NCI-H146 treated with DMSO at 0.1 percent for 48 hours (cell line): ENCODE results near the gene HNRNPL.
"Not testable (repeated sequence)": the region's sequence is repeated elsewhere in the genome, so short reads cannot be mapped to it uniquely, and the experiment has no call there.

Experiments used
- DNase-seq: peaks from one replicate; lab custom pipeline; 2025; ENCODE audit not compliant: unreplicated experiment; lab: John Stamatoyannopoulos, UW

Gene HNRNPL

GRCh38 chr19:38869836-38870607 is 20.2 kb upstream of the HNRNPL start:
- no peak for DNase-seq

- no peak for DNase-seq
Measured at GRCh38 chr19:38869160-38869835, 19.5 kb upstream of the HNRNPL start.

GRCh38 chr19:38868551-38868950 is 18.8 kb upstream of the HNRNPL start:
- DNase-seq, result no peak

- no peak for DNase-seq
Measured at GRCh38 chr19:38867171-38867780, 17.5 kb upstream of the HNRNPL start.

- peak; percentile 86 for DNase-seq
Measured at GRCh38 chr19:38862321-38863059, 12.7 kb upstream of the HNRNPL start.

- no peak for DNase-seq
Measured at GRCh38 chr19:38861368-38861767, 11.6 kb upstream of the HNRNPL start.

- not testable (repeated sequence) for DNase-seq
Measured at GRCh38 chr19:38859631-38860204, 9.9 kb upstream of the HNRNPL start.

- DNase-seq, result no peak
Measured at GRCh38 chr19:38856813-38857212, 7.0 kb upstream of the HNRNPL start.

DNA sequence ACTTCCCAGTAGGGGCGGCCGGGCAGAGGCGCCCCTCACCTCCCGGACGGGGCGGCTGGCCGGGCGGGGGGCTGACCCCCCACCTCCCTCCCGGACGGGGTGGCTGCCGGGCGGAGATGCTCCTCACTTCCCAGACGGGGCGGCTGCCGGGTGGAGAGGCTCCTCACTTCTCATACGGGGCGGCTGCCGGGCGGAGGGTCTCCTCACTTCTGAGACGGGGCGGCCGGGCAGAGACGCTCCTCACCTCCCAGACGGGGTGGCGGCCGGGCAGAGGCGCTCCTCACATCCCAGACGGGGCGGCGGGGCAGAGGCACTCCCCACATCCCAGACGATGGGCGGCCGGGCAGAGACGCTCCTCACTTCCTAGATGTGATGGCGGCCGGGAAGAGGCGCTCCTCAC is 6.0 kb upstream of the HNRNPL start:
- DNase-seq, result not testable (repeated sequence)

- DNase-seq, result not testable (repeated sequence)
Measured at GRCh38 chr19:38854961-38855360, 5.2 kb upstream of the HNRNPL start.

DNA sequence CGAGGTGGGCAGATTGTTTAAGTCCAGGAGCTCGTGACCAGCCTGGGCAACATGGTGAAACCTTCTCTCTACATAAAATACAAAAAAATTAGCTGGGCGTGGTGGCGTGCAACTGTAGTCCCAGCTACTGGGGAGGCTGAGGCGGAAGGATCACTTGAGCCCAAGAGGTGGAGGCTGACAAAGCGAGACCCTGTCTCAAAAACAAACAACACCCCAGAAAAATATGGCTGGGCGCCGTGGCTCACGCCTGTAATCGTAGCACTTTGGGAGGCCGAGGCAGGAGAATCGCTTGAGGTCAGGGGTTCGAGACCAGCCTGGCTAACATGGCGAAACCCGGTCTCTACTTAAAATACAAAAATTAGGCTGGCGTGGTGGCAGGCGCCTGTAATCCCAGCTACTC is 3.4 kb upstream of the HNRNPL start:
- no peak for DNase-seq

GRCh38 chr19:38852231-38853044 is 2.7 kb upstream of the HNRNPL start:
- DNase-seq, result no peak

- peak; percentile 77 for DNase-seq
Measured at GRCh38 chr19:38851622-38852230, 1.9 kb upstream of the HNRNPL start.

DNA sequence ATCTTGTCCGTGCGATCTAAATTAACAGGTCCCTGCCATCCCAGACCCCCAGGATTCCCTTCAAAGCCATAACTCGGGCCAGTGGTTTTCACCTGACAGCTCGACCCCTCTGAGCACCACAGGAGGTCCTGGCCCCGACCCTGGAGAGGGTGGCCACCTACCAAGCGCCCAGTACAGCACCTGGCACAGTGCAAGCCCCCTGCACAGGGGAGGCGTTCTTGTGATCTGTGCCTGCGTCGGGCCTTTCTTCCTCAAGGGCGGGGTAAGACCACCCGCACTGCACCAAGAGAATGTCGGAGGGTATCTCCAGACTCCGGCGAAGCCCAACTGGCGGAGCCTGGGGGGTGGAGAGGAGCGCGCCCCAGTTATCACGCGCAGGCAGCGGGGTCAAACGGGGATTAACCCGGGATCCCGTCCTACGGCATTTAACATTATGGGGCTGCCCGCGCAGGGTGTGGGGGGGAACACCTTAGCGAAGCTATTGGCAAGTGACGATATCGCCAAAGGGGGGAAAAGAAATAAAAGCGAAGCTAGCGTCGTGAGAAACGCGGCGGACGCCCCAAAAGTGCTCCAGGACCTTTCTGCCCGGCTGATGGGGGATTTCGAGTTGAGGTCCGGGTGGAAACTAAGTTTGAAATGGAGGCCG is 1.3 kb upstream of the HNRNPL start:
- DNase-seq, result peak; percentile 68

- DNase-seq, result no peak
Measured at GRCh38 chr19:38850436-38850975, 720 bp upstream of the HNRNPL start.

GRCh38 chr19:38849147-38849859 is 483 bp downstream of the HNRNPL start:
- DNase-seq, result peak; percentile 92

GRCh38 chr19:38848299-38849146 is 1.3 kb downstream of the HNRNPL start:
- DNase-seq, result no peak
